HUES48 (cell line): Measurements from ENCODE around the gene CENPT.
A peak's percentile ranks its signal among the peaks of the same experiment; 100 is the strongest.
"Not testable (repeated sequence)": the region's sequence is repeated elsewhere in the genome, so short reads cannot be mapped to it uniquely, and the experiment has no call there.

Experiments used
- H3K27ac ChIP-seq: one replicate; pipeline ENCODE4 v1.7.0; 2013; ENCODE audit warnings: low read depth, low read length, inconsistent platforms
- H3K27me3 ChIP-seq: 2 replicates; pipeline ENCODE4 v1.6.1; 2013; ENCODE audit warnings: mild to moderate bottlenecking, low read length; ENCODE audit not compliant: control insufficient read depth, insufficient read depth
- H3K36me3 ChIP-seq: 2 replicates; pipeline ENCODE4 v1.6.1; 2013; ENCODE audit warnings: low read length; ENCODE audit not compliant: control insufficient read depth, insufficient read depth
- H3K4me1 ChIP-seq: 2 replicates; pipeline ENCODE4 v1.6.1; 2013; ENCODE audit warnings: mild to moderate bottlenecking, low read length; ENCODE audit not compliant: control insufficient read depth, insufficient read depth
- H3K4me3 ChIP-seq: 2 replicates; pipeline ENCODE4 v1.5.1; 2013; ENCODE audit warnings: mild to moderate bottlenecking, low read depth, low read length
- H3K9ac ChIP-seq: 2 replicates; pipeline ENCODE4 v1.6.1; 2013; ENCODE audit warnings: mild to moderate bottlenecking, low read depth, low read length, moderate library complexity
- H3K9me3 ChIP-seq: 2 replicates; pipeline ENCODE4 v1.6.1; 2013; ENCODE audit warnings: low read length; ENCODE audit not compliant: control insufficient read depth, insufficient read depth

CENPT gene

DNA sequence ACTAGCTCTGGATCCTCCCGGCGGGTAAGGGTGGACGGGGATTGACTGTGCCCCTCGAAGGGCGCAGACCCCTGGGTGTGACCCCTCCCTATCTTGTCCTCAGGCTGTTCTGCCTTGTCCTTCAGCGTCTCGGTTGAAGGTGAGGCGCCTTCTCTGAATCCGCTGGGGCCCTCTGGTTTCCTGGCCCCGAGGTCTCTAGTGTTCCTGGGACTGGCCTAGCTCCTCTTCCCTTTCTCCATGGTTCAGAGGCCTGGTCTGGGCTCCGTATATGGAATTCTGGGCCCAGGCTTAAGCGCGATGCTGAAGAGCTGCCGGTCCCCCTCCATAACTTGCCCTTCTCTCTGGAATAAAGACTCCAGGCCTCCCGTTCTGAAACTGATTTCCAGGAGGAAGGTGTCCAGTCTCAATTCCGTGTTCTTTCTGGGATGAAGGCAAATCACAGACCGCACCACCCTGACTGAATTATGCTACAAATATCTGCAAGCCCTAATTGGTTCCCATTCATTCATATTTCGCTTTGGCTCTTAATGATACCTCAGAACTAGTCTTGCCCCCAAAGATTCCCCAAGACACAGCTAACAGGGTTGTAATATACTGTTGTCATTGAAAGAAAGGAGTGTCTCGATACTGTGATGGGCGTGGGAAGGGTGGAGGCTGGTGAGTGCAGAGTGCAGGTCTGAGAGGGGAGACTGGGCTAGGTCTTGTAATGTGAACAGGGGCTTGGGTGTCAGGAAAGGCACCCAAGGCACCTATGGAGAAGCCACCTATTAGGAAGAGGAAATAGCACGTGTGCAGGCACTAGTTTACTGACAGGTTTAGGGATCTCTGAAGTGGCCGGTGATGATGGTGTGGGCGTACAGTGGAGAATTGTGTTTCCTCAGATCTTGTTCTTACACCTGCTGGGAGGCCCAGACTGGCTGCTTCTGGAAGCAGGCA lies 26.2 kb upstream of the CENPT start:
- no peaks in the 10 kb centered on the region for H3K27me3 ChIP-seq
- H3K4me3 ChIP-seq, result peak overlapping the region; percentile 95
- peaks cover 64% of the 10 kb centered on the region for H3K36me3 ChIP-seq
- no peaks in the 10 kb centered on the region for H3K9me3 ChIP-seq
- peak overlapping the region; percentile 64 for H3K27ac ChIP-seq
- peak overlapping the region; percentile 84 for H3K9ac ChIP-seq
- H3K4me1 ChIP-seq, result peaks cover 2% of the 10 kb centered on the region; the same call in 1 of the 2 replicates

GRCh38 chr16:67872631-67873434 lies 25.3 kb upstream of the CENPT start, which contains the start of gene EDC4:
EDC4 (plus strand) TSS chr16:67873052; CDS start chr16:67873262, 210 bp downstream.
- peaks cover 64% of the 10 kb centered on the region for H3K36me3 ChIP-seq
- H3K4me1 ChIP-seq, result peaks cover 2% of the 10 kb centered on the region; the same call in 1 of the 2 replicates
- H3K27ac ChIP-seq, result peak within 1 kb of the TSS; percentile 64

GRCh38 chr16:67872131-67872630 lies 24.7 kb upstream of the CENPT start:
- Histone ChIP-seq H3K27ac (peak overlapping the region; percentile 32), H3K9ac (peak overlapping the region; percentile 45; the same call in 1 of the 2 replicates), H3K9me3 (no peaks in the 10 kb centered on the region), H3K4me3 (peak overlapping the region; percentile 95), H3K4me1 (peaks cover 2% of the 10 kb centered on the region; the same call in 1 of the 2 replicates), H3K36me3 (peaks cover 64% of the 10 kb centered on the region), H3K27me3 (no peaks in the 10 kb centered on the region)

More at GRCh38 chr16:67872631-67873434, 25.3 kb upstream of the CENPT start, which contains the start of gene EDC4:
- Histone ChIP-seq H3K27me3 (no peaks in the 10 kb centered on the region), H3K4me3 (peak within 1 kb of the TSS; percentile 95), H3K9ac (peak within 1 kb of the TSS; percentile 84), H3K9me3 (no peaks in the 10 kb centered on the region)

DNA sequence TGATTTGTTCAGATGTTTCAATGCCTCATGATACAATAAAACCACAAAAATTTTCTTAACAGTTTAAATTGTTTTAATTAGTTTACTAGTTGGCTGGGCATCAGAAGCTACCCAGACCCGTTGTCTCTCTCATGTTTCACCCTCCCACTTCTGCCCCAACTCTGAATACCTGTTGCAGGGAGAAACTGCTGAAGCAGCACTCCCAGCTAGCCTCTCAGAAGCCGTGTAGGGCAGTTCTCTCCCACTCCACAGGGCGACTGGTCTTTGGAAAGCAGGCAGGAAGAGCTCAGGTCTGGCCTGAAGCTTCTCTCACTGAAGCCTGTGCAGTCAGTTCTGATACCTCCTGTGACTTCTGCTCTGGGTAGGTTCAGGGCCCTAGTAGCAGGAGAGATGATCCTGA lies 23.8 kb upstream of the CENPT start:
- Histone ChIP-seq H3K36me3 (peaks cover 63% of the 10 kb centered on the region), H3K4me1 (peaks cover 2% of the 10 kb centered on the region; the same call in 1 of the 2 replicates), H3K4me3 (no peak overlapping the region), H3K27ac (no peak overlapping the region), H3K9me3 (no peaks in the 10 kb centered on the region), H3K9ac (no peak overlapping the region), H3K27me3 (no peaks in the 10 kb centered on the region)

DNA sequence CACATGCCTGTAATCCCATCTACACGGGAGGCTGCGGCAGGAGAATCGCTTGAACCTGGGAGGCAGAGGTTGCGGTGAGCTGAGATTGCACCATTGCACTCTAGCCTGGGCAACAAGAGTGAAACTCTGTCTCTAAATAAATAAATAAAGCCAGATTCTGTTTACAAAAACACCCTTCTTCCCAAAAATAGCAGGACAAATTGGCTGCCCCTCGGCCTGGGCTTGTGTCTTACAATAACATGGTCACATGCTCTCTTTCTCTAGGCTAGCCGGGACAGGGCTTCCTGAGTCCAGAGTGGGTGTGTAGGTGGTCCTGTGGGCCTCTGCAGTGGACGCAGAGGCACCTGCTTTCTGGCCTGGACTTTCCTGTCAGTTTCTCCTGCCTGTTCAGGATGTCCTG lies 22.2 kb upstream of the CENPT start:
- H3K9me3 ChIP-seq, result no peaks in the 10 kb centered on the region
- H3K4me1 ChIP-seq, result peaks cover 2% of the 10 kb centered on the region; the same call in 1 of the 2 replicates
- no peak overlapping the region for H3K27ac ChIP-seq
- H3K4me3 ChIP-seq, result no peak overlapping the region
- H3K9ac ChIP-seq, result no peak overlapping the region
- peaks cover 68% of the 10 kb centered on the region for H3K36me3 ChIP-seq
- H3K27me3 ChIP-seq, result no peaks in the 10 kb centered on the region

DNA sequence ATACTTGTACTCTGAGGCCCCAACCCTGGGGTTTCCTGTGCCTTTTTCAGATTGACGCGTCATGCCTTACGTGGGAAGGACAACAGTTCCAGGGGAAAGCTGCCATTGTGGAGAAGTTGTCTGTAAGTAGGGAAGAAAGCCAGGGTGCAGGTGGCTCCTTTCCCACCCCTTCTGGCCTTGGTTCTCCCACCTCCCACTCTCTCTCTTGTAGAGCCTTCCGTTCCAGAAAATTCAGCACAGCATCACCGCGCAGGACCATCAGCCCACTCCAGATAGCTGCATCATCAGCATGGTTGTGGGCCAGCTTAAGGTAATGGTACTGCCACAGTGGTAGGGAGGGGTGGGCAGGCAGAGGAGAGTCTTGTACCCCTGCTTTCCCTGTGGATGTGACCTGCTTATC lies 20.8 kb upstream of the CENPT start:
- Histone ChIP-seq H3K27me3 (no peaks in the 10 kb centered on the region), H3K9ac (no peak overlapping the region), H3K27ac (no peak overlapping the region), H3K4me3 (no peak overlapping the region), H3K36me3 (peaks cover 68% of the 10 kb centered on the region), H3K4me1 (no peaks in the 10 kb centered on the region; the same call in 1 of the 2 replicates), H3K9me3 (no peaks in the 10 kb centered on the region)

DNA sequence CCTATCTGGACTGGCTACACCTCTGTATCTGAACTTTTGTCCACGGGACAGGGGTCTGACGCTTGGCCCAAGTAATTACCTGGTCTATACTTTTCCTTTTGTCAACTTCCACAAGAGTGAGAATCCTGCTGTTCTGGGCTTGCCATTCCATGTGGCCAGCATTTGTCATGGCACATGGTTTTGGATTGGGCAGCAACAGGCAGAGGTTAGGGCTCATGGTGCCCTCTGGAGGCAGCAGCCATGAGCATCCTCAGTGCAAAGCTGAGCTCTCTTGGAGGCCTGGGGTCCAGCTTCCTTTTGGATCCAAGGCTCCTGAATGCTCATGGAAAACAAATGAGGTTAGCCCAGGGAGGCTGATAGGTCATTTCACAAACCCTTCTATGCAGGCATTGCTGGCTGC lies 17.8 kb upstream of the CENPT start:
- no peak overlapping the region for H3K9ac ChIP-seq
- H3K27ac ChIP-seq, result no peak overlapping the region
- no peaks in the 10 kb centered on the region for H3K4me1 ChIP-seq
- no peak overlapping the region for H3K4me3 ChIP-seq
- no peaks in the 10 kb centered on the region for H3K27me3 ChIP-seq
- H3K36me3 ChIP-seq, result peaks cover 72% of the 10 kb centered on the region
- no peaks in the 10 kb centered on the region for H3K9me3 ChIP-seq

DNA sequence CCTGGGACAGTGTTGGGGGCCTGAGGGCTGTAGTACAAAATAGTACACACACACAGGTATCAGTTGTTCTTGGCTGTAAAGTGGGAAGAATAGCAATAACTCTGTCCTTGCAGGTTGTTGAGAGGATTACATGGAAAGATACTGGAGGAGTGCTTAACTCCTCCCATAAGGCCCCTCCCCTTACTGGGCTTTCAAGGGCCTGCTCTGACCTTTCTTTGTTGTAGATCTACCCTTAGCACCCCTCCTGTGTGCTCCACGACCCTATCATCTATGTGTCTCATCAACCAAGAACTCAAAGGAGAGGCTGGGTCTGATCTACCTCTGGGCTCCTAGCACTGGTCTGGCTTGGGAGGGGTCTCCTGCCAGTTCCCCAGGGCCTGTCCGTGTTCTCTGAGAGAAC lies 17.1 kb upstream of the CENPT start:
- Histone ChIP-seq H3K9ac (no peak overlapping the region), H3K27ac (no peak overlapping the region), H3K4me1 (no peaks in the 10 kb centered on the region), H3K4me3 (no peak overlapping the region), H3K9me3 (no peaks in the 10 kb centered on the region), H3K27me3 (no peaks in the 10 kb centered on the region), H3K36me3 (peaks cover 68% of the 10 kb centered on the region)

DNA sequence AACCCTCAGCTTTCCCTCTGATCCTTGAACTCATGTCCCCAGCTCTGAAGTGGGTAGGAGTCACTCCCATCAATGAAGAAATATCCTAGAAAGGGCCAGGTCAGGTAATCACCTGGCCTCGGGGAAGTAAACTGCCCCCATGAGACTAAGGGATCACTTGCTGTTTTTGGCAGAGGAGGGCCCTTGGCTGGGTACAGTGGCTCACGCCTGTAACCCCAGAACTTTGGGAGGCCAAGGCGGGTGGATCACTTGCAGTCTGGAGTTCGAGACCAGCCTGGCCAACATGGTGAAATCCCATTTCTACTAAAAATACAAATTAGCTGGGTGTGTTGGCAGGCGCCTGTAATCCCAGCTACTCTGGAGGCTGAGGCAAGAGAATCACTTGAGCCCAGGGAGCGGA lies 16.6 kb upstream of the CENPT start:
- not testable (repeated sequence) for H3K4me1 ChIP-seq, H3K9ac ChIP-seq, H3K9me3 ChIP-seq, H3K27me3 ChIP-seq, H3K4me3 ChIP-seq, H3K27ac ChIP-seq
- peaks cover 64% of the 10 kb centered on the region for H3K36me3 ChIP-seq

- peaks cover 7% of the 10 kb centered on the region for H3K4me1 ChIP-seq
- no peaks in the 10 kb centered on the region for H3K27me3 ChIP-seq
- H3K4me3 ChIP-seq, result no peak overlapping the region
- peaks cover 54% of the 10 kb centered on the region for H3K36me3 ChIP-seq
- no peaks in the 10 kb centered on the region for H3K9me3 ChIP-seq
- H3K27ac ChIP-seq, result no peak overlapping the region
- H3K9ac ChIP-seq, result no peak overlapping the region
These were observed 15.4 kb upstream of the CENPT start for GRCh38 chr16:67862623-67863583.
